Activated CD4-positive, alpha-beta T cell treated with anti-CD3 and anti-CD28 coated beads for 1 hour (primary cell): ENCODE measurements around the gene ADIPOQ.
"Not testable (repeated sequence)": the region's sequence is repeated elsewhere in the genome, so short reads cannot be mapped to it uniquely, and the experiment has no call there.

Experiments used
- DNase-seq: peaks from one replicate; pipeline ENCODE4 v3.0.0-alpha.2; 2020

Gene ADIPOQ

DNA sequence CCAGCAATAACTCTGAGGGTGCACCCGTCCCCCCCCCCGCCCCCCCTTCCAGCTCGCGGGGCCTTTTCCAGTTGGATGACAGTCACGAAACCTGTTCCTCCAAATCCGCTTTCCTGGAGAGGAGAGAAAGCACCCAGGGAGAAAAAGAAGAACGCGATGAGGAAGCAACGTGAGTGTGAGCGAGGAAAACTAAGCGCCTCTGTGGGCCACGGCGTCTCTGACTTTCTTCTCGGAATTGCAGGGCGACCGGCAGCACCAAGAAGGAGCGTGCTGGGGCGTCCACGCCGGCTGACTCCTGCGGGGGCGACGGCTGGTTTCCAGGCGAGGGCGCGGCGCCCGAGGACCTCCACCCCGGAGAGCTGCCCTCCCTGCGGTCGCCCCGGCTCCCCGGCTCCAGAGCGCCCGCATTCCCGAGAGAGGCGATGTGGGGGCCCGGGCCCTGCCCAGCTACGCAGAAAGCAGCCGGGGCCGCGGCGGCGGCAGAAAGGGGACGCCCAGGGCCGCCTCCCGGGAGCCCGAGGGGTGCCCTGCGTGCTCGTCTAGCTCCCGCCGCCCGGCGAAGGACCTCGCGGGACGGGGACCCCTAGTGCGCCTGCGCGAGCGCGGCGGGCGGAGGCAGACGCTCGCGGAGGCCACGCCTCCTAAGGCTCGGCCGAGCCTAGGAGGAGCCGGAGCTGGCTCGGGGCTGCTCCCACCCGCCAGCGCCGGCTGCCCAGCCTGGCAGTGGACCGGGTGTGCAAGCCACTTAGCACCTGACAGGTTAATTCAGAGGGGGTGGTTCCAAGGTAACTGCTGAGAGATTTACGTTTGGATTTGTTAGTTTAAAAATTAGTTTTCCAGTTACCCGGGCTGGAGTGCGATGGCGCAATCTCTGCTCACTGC is 15.3 kb upstream of the ADIPOQ start:
- peak; percentile 77 for DNase-seq

DNA sequence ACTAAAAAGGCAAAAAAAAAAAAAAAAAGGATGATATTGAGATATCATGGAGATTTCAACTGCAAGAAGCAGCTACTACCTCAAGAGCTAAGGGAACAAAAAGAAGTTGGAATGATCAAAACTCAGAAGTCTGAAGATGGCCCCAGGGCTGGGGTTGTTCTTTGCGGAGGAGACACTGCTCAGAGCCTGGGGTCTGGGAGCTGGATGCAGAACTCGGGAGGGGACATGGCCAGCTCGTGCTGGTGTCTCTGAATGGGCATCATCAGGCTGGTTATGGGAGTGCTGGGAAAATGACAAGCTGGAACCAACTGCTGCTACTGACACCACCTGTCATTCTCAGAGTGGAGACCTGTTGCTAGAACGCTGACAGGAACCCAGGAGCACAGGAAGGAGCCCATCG is 14.2 kb upstream of the ADIPOQ start:
- DNase-seq, result no peak

DNA sequence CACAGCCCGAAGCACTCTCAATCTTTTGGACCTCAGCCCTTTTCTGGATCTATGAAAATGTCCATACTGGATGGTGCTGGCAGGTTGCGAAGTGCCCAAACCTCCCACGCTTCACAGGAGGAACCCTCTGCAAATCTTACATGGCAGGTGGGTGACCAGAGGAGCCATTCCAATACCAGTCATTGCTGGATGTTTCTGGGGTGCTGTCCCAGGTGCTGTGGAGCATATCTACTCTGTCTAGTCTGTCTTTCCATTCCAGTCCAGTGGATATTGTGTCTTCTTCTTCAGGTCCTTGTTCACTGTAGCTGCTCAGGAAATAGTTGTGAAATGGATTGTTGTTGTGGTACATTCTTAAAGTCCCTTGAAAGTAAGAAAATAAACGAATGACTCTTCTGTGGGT is 10.7 kb upstream of the ADIPOQ start:
- DNase-seq, result no peak

DNA sequence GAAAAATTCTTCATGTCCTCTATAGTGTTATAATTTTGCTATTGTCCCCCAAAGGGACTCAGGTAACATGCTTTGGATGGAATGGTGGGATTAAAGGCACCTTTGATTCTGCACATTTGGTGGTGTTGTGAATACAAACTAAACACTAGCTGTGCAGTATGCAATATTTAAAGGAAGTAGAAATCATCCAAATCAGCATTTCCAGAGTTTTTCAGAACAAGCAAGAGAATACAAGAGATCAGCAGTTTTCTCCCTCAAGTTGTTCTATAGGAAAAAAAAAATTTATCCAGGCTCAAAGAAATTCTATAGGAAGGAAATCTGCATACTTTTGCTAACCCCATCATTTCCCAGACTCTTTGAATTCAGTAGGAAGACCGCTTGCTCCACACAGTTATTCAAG is 10.2 kb upstream of the ADIPOQ start:
- no peak for DNase-seq

DNA sequence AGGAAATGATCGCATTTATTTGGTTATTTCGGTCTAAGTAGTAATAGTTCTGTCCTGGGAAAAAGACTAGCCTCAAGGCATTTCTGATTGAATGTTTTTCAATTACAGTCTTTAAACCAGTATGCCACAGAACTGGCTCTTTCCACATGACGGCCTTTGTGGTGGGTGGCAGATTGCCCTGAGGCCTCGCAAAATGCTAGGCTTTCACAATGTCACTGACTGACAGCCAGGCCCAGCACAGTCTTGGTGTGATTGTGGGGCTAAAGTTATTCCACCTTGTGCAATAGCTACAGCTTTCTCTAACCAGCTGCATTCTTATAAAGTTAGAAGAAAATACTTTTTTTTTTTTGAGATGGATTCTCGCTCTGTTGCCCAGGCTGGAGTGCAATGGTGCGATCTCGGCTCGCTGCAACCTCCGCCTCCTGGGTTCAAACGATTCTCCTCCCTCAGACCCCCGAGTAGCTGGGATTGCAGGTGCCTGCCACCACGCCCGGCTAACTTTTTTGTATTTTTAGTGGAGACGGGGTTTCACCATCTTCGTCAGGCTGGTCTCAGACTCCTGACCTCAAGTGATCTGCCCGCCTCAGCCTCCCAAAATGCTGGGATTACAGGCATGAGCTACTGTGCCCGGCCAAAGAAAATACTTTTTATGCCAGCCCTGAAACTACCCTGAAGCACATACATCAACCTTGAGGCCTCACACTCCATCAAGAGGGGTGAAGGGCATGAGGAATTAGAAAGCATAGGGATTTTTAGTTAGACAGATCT is 2.5 kb upstream of the ADIPOQ start:
- DNase-seq, result no peak

DNA sequence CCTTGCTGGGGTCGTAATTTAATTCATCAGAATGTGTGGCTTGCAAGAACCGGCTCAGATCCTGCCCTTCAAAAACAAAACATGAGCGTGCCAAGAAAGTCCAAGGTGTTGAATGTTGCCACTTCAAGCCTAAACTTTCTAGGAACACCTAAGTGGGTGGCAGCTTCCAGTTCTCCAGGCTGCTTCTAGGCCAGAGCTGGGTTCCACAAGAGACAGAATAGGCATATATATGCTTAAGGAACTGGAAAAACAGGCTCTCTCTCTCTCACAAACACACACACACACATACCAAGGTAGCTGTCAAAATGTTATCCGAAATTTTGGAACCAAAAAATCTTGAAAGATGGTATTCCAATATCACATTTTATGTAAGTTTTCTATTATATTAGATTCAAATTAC is 890 bp upstream of the ADIPOQ start:
- no peak for DNase-seq

DNA sequence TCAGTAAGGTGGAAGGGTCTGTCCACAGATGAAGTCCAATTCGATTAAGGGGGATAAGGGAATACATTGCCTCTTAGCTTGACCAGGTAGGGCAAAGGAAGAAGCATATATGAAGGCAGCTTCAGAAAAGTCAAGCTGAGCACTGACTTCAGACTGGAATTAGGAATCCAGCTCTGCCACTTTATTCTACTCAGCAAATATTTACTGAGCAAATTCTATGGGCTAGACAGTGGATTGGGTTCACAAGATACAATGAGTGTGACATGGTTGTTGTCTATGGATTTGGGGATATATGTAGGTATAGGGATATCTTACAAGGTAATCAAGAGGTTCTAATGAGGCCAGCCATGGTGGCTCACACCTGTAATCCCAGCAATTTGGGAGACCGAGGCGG is 526 bp downstream of the ADIPOQ start:
- no peak for DNase-seq

DNA sequence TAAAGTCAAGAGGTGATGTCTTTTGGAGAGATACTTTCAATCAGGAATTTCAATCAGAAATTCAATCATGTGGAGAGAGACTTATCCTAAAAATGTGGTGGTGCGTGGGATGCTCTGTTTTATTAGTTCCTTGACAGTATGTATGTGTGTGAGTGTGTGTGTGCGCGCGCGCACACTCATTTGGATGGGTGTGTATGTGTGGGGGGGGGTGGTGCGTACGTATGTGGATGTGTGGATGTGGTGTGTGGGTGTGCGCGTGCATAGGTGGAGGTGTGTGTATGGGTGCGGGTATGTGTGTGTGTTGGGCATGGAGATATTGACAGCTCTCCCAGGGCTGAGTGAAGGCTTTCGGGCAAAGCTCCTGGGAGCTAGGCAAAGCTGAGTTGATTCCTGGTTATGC is 2.4 kb downstream of the ADIPOQ start:
- DNase-seq, result no peak

DNA sequence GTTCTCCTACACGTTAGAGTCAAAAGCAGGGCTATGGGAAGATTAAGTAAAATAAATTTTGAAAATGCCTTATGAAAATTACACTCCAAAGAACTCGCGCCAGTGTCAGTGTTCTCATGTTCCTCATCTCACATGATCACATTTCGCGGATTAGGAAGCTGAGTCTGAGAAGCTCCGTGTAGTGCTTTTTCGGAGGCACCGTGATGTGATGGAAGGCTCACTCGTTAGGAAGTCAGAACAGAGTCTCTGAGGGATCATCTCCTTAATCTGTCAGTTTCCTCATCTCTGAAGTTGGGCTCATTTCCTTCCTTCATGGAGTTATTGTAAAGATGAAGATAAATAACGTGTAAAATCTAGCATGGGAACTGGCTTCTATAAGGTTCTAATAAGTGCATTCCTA is 3.2 kb downstream of the ADIPOQ start:
- DNase-seq, result no peak

DNA sequence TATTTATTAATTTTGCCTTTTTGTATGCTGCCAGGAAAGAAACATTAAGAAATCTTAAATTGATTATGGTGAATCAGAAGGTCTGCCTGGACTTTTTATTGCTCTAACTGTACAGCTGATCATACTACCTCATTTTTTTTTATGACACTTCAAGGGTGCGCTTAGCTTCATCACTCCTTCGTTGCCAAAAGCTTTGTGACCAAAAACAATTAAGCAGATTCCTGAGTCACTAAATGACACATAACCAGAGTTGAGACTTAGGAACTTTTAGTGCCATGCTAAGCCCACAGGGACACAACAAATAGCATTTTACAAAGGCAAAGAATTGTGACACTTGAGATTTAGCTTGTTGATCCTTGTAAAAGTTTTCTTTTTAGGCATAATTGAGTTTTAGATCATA is 4.9 kb downstream of the ADIPOQ start:
- no peak for DNase-seq

DNA sequence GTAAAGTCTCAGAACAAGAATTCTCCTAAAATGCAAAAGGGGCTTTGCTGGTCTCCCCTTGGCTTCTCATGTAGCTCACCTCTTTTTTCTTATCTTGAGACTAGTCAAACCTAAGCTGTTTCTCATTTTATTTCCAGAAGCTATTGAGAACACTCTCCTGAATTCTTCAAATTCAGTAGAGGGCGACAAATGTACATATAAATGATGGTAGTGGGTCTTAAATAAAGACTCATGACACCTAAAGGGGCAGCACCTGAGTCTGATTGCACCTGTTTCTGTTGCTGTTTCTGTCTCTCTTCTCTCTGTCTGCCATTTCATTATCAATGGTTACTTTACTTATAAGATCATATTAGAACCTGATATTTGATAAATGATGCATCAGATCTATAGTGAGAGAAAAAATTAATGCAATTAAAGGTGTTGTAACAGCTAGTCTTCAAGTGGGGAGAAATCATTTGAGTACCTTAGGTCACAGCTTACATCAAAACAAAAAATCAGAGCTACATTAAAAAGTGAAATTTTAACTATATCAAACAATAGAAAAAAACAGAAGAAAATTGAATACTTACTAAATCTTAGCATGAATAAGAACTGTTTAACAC is 7.0 kb downstream of the ADIPOQ start:
- DNase-seq, result no peak

DNA sequence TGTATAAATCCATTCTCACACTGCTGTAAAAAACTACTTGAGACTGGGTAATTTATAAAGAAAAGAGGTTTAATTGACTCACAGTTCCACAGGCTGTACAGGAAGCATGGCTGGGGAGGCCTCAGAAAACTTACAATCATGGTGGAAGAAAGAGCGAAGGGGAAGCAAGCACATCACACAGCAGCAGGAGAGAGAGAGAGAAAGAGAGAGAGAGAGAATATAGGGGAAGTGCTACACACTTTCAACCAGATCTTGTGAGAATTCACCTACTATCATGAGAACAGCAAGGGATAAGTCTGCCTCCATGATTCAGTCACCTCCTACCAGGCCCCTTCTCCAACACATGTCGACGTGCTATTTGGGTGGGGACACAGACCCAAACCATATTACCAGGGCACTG is 9.3 kb downstream of the ADIPOQ start:
- not testable (repeated sequence) for DNase-seq

DNA sequence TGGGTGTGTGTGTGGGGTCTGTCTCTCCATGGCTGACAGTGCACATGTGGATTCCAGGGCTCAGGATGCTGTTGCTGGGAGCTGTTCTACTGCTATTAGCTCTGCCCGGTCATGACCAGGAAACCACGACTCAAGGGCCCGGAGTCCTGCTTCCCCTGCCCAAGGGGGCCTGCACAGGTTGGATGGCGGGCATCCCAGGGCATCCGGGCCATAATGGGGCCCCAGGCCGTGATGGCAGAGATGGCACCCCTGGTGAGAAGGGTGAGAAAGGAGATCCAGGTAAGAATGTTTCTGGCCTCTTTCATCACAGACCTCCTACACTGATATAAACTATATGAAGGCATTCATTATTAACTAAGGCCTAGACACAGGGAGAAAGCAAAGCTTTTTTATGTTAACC is 10.5 kb downstream of the ADIPOQ start:
- DNase-seq, result no peak

DNA sequence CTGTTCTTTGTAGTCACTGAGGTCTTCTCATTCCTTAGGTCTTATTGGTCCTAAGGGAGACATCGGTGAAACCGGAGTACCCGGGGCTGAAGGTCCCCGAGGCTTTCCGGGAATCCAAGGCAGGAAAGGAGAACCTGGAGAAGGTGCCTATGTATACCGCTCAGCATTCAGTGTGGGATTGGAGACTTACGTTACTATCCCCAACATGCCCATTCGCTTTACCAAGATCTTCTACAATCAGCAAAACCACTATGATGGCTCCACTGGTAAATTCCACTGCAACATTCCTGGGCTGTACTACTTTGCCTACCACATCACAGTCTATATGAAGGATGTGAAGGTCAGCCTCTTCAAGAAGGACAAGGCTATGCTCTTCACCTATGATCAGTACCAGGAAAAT is 11.6 kb downstream of the ADIPOQ start:
- no peak for DNase-seq

DNA sequence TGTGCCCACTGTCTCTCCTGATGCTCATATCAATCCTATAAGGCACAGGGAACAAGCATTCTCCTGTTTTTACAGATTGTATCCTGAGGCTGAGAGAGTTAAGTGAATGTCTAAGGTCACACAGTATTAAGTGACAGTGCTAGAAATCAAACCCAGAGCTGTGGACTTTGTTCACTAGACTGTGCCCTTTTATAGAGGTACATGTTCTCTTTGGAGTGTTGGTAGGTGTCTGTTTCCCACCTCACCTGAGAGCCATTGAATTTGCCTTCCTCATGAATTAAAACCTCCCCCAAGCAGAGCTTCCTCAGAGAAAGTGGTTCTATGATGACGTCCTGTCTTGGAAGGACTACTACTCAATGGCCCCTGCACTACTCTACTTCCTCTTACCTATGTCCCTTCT is 12.4 kb downstream of the ADIPOQ start:
- DNase-seq, result no peak

DNA sequence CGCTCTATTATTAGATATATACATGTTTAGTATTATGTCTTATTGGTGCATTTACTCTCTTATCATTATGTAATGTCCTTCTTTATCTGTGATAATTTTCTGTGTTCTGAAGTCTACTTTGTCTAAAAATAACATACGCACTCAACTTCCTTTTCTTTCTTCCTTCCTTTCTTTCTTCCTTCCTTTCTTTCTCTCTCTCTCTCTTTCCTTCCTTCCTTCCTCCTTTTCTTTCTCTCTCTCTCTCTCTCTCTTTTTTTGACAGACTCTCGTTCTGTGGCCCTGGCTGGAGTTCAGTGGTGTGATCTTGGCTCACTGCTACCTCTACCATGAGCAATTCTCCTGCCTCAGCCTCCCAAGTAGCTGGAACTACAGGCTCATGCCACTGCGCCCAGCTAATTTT is 15.2 kb downstream of the ADIPOQ start:
- no peak for DNase-seq

DNA sequence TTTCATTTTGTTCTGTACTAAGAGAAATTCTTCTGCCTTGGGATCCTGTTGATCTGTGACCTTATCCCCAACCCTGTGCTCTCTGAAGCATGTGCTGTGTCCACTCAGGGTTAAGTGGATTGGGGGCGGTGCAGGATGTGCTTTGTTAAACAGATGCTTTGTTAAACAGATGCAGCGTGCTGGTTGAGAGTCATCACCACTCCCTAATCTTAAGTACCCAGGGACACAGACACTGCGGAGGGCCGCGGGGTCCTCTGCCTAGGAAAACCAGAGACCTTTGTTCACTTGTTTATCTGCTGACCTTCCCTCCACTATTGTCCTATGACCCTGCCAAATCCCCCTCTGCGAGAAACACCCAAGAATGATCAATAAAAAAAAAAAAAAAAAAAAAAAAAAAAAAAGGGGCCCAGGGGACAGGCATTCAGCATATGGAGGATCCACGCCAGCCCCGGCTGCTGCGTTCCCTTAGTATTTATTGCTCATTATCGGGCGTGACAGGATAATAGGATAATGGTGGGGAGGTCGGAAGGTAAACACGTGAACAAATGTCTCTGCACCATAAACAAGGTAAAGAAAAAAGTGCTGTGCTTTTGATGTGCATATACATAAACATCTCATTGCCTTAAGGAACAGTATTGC is 22.8 kb downstream of the ADIPOQ start:
- not testable (repeated sequence) for DNase-seq

DNA sequence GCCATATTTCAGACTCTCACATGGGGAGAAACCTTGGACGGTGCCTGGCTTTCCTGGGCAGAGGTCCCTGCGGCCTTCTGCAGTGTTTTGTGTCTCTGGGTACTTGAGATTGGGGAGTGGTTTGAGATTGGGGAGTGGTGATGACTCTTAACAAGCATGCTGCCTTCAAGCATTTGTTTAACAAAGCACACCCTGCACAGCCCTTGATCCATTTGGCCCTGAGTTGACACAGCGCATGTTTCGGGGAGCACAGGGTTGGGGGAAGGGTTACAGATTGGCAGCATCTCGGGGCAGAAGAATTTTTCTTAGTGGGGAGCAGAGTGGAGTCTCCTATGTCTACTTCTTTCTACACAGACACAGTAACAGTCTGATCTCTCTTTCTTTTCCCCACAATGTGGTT is 23.6 kb downstream of the ADIPOQ start:
- DNase-seq, result not testable (repeated sequence)

DNA sequence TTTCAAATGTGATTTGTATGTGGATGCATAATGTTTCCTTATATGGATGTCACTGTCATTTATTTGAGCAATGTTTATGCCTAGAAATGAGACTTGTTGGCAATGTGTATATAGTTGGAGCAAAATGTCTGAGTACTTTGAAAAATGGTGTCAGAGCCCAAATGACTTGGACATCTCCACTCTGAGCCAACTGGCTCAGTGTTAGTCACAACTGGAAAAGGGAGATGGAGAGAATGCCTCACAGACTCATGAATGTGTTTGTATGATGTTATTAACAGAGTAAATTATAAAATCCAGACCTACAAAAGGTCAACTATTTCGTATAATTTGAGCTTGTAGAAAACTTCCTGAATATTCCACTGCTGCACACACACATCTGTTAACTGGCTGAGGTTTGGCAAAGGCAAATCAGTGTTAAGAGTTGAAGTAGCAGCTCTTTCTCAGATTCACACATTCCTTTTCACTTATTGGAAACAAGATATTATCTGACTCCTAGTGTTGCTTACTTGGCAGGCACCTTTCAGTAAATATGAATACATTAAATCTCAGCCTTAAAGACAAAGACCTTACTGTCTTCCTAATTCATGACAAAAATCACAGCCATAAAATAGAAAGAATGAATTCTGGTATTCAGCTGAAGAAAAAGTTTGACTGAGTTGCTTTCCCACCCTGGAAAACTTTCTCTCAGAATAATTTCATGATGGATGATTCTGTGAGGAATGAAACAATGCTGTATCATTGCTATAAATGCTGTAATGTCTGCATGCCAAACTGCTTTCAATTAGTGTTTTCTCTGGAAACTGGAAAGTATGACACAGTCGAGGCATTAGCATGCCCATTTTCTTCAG is 27.0 kb downstream of the ADIPOQ start:
- no peak for DNase-seq

DNA sequence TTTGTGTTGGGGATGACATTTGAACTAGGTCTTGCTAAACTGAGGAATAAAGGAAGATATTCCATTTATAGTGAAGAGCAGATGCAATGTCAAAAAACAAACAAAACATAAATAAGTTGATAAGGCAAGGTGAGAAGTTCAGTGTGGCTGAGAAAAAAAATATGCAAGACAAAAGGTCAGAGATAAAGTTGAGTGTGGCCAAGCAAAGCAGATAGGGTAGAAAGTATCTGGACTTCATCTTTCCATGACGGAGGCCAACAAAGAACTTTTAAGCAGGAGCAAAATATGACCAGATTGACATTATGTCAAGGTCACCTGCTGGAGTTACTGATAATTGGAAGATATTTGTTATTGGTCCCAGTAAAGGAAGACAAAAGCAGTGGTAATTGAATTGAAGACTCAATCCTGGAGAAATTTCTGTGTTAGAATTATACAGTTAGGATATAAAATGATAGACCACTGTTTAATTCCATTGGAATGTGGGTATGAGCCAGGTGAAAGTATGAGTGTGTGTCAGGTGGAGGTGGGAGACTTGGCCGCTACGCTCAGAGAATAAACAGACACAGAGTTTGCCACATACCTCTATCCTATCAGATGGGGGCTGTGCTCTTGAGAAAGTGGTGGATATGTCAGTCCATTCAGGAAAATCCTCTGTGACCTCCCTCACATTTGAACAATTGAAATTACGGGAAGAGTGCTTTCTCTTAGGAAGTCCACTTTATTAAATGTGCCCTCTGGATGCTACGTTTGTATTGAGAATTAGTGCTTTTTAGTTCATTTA is 28.1 kb downstream of the ADIPOQ start:
- DNase-seq, result no peak

DNA sequence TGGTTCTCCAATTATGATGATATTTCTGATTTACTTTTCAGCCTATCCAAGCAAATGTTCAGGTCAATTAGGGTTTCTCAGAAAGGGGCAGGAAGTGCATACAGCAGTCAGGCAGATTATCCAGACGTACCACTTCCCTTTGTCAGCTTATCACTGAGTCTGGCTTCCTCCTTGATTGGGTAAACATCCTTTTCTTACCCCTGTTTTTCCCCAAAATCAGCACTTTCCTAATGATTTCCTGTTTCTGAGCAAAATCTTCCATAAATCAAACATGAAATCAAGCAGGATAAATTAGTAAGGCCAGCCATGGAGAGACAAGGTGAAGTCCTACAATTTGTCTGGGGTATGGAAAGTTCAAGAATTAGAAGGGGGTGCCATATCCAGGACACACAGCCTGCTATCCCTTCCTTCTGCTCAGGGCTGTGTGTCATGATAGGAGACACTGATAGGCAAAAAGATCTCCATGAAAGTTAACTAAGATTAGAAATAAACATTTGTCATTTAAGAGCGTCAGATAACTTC is 29.0 kb downstream of the ADIPOQ start:
- DNase-seq, result no peak
